ENCODE results near the gene GPR15LG.

GPR15LG gene

DNA sequence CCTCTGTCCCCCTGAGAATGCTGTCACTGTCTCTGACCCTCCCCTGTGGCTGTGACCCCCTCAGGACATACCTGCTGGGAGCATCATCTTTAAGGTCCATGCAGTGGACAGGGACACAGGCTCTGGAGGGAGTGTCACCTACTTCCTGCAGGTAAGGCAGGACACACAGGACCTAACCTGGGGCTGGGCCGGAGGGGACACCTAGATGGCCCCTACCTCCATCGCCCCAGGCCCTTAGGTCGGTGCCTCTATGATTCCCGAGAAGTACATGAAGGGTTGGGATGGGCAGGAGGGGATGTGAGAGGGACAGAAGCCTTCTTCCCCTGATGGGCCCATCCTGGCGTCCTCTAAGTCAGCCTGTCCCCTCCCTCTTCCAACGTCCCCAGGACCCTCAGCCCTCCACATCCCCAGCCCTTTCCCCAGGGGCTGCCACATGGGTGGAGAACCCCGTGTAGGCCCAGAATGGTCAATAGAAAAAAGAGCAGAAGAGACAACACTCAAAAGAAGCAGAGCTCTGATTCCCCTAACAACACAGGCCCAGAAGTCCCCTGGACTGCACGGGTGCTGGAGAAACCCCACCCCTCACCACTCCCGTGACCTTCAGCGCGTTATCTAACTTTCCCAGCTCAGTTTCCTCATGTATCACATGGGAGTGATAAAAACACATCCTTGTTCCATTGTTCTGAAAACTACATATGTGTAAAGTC is 27.1 kb downstream of the GPR15LG start:
- DNase-seq (ENCODE audit: low spot score) = no peak
- TF ChIP-seq, protein P1, sequence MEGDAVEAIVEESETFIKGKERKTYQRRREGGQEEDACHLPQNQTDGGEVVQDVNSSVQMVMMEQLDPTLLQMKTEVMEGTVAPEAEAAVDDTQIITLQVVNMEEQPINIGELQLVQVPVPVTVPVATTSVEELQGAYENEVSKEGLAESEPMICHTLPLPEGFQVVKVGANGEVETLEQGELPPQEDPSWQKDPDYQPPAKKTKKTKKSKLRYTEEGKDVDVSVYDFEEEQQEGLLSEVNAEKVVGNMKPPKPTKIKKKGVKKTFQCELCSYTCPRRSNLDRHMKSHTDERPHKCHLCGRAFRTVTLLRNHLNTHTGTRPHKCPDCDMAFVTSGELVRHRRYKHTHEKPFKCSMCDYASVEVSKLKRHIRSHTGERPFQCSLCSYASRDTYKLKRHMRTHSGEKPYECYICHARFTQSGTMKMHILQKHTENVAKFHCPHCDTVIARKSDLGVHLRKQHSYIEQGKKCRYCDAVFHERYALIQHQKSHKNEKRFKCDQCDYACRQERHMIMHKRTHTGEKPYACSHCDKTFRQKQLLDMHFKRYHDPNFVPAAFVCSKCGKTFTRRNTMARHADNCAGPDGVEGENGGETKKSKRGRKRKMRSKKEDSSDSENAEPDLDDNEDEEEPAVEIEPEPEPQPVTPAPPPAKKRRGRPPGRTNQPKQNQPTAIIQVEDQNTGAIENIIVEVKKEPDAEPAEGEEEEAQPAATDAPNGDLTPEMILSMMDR (IDR thresholded peaks at IDR 0.05) = no peak
- Histone ChIP-seq H3K4me3 (no peak overlapping the region), H3K27ac (no peak overlapping the region)

DNA sequence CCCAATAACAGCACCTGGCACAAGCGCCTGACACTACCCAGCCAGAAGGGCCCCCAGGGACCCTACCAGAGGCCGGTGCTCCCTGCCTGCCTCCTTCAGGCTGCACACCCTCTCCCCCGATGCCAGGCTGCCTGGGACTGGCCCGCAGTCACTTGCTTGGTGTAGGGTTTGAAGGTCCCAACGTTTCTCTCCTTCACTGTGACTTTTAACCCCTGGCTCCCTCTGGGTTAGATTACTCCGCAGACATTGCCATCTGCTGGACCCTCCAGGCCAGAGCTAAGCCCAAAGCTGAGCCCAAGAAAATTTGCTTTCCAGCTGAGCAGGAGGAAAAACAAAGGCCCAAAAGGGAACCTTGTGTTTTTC is 27.6 kb downstream of the GPR15LG start:
- DNase-seq (ENCODE audit: low spot score) = no peak
- TF ChIP-seq, protein P1 (IDR thresholded peaks at IDR 0.05) = no peak
- Histone ChIP-seq H3K27ac (no peak overlapping the region), H3K4me3 (no peak overlapping the region)

GRCh38 chr10:84201682-84202081 is 28.1 kb downstream of the GPR15LG start:
- DNase-seq (ENCODE audit: low spot score) = no peak
- Histone ChIP-seq H3K4me3 (no peak overlapping the region), H3K27ac (no peak overlapping the region)
- TF ChIP-seq, protein P1 (IDR thresholded peaks at IDR 0.05) = no peak

- H3K4me3 ChIP-seq = no peak overlapping the region
- H3K27ac ChIP-seq = no peak overlapping the region
- DNase-seq (ENCODE audit: low spot score) = no peak
- TF ChIP-seq, protein P1 (IDR thresholded peaks at IDR 0.05) = no peak
These were observed 28.7 kb downstream of the GPR15LG start for GRCh38 chr10:84202349-84202748.

DNA sequence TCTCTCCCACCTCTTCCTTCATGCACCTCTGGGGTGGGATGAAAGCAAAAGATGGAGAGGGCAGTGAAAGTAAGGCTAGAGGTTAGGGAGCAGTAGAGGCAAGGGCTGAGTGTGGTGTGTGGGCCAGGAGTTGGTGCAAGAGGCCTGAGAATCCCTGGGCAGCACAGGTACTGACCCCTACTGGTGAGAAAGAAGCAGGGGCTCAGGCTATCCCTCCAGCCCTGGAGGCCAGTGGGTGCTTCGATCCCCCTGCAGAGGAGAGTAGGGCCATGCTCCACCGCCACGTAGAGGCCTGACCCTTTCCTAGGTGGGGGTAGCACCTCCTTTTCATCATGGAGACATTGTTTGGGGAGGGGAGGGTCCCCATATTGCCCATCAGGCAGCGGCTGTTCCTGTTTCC is 30.5 kb downstream of the GPR15LG start:
- Histone ChIP-seq H3K27ac (no peak overlapping the region), H3K4me3 (no peak overlapping the region)
- no peak for DNase-seq (ENCODE audit: low spot score)
- TF ChIP-seq, protein P1 (IDR thresholded peaks at IDR 0.05) = no peak

DNA sequence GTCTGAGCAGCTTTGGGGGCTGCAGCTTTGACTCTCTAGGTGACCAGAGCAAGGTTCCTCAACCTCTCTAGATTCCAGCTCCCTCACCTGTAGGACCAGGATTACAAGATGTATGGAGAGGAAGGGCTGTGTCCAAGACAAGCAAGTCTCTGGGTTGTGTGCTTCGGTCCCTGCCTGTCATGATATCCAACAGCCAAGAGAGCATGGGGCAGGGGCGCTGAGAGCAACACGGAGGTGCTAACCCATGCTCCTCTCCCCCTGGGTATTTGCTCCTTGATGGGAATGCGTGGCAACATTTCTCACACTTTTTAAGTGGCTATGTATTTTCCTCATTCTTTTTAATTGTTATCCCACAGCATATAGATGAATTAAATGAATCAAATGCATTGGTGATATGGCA is 31.0 kb downstream of the GPR15LG start:
- no peak overlapping the region for H3K4me3 ChIP-seq
- no peak for DNase-seq (ENCODE audit: low spot score)
- no peak overlapping the region for H3K27ac ChIP-seq
- TF ChIP-seq, protein P1 (IDR thresholded peaks at IDR 0.05) = no peak

DNA sequence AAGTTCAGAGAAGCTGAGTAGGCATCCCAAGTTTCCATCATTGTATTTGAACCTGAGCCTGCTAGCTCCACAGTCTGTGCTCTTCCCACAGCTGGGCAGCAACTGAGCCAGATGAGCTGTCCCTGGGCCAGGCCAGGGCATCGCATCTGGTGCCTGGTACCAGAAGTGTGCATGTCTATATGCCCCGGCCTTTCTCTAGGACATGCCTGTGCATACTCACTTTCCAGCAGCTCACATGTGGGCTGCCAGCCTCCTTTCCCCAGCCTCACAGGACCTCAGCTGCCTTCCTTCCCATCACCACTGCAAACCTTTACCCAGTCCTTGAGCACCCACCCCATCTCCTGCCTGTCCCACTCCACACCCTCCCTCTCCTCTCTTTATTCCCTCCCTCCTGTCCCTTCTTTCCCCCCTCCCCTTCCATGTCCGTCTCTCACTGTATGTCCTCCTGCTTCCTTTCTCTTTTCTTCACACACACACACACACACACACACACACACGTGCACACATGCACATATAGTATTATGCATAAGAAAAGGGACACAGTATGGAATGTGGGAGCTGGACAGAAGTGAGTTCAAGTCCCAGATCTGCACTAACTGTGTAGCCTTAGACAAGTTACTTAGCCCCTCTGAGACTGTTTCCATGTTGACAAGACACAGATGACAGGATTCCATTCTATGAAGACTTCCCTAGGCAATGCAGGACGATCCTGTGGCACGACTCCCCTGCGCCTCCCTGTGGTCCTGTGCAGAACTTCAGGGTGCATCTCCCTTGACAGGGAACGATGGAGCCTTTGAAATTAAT is 31.6 kb downstream of the GPR15LG start:
- TF ChIP-seq, protein P1 (IDR thresholded peaks at IDR 0.05) = no peak
- Histone ChIP-seq H3K27ac (no peak overlapping the region), H3K4me3 (no peak overlapping the region)
- DNase-seq (ENCODE audit: low spot score) = no peak

Data from coronary artery (tissue), 2 donors.